HEK293 (cell line): Measurements from ENCODE around the gene NFE2L1.

Experiments
- BCL11A ChIP-seq: fragments of 450-650 bp; formaldehyde crosslinking; IDR thresholded peaks from 2 replicates; pipeline ENCODE4 v1.5.1; 2016; ENCODE audit warnings: low read depth, missing biosample characterization, missing genetic modification characterization
- CTCF ChIP-seq: fragments of 450-650 bp; formaldehyde crosslinking; IDR thresholded peaks from 2 replicates; pipeline ENCODE4 v1.5.1; 2016; ENCODE audit warnings: missing biosample characterization, missing genetic modification characterization
- EGR2 ChIP-seq: fragments of 450-650 bp; formaldehyde crosslinking; IDR thresholded peaks from 2 replicates; pipeline ENCODE4 v1.5.1; 2016; ENCODE audit warnings: low read depth, missing biosample characterization, missing genetic modification characterization
- KLF10 ChIP-seq: fragments of 450-650 bp; IDR thresholded peaks from 2 replicates; pipeline ENCODE4 v1.5.1; 2018; ENCODE audit warnings: missing biosample characterization, mild to moderate bottlenecking, missing genetic modification characterization
- KLF8 ChIP-seq: fragments of 450-650 bp; formaldehyde crosslinking; IDR thresholded peaks from 2 replicates; pipeline ENCODE4 v1.5.1; 2016; ENCODE audit warnings: missing biosample characterization, missing genetic modification characterization
- PRDM10 ChIP-seq: fragments of 450-650 bp; formaldehyde crosslinking; IDR thresholded peaks from 2 replicates; pipeline ENCODE4 v1.5.1; 2016; ENCODE audit warnings: missing biosample characterization, missing genetic modification characterization
- ZBTB8A ChIP-seq: fragments of 450-650 bp; formaldehyde crosslinking; IDR thresholded peaks from 2 replicates; pipeline ENCODE4 v1.5.1; 2016; ENCODE audit warnings: missing biosample characterization, missing genetic modification characterization
- ZFHX2 ChIP-seq: fragments of 450-650 bp; formaldehyde crosslinking; conservative IDR thresholded peaks from 2 replicates; pipeline ENCODE4 v1.5.1; 2016; ENCODE audit warnings: missing biosample characterization, missing genetic modification characterization
- ZNF157 ChIP-seq: fragments of 450-650 bp; formaldehyde crosslinking; IDR thresholded peaks from 2 replicates; pipeline ENCODE4 v1.5.1; 2016; ENCODE audit warnings: missing biosample characterization, missing genetic modification characterization
- ZNF18 ChIP-seq: fragments of 450-650 bp; formaldehyde crosslinking; IDR thresholded peaks from 2 replicates; pipeline ENCODE4 v1.5.1; 2016; ENCODE audit warnings: missing biosample characterization, missing genetic modification characterization
- ZNF302 ChIP-seq: fragments of 450-650 bp; formaldehyde crosslinking; IDR thresholded peaks from 2 replicates; pipeline ENCODE4 v1.5.1; 2016; ENCODE audit warnings: missing biosample characterization, missing genetic modification characterization, low read depth
- ZNF324 ChIP-seq: fragments of 450-650 bp; formaldehyde crosslinking; IDR thresholded peaks from 2 replicates; pipeline ENCODE4 v1.5.1; 2016; ENCODE audit warnings: missing biosample characterization, missing genetic modification characterization
- ZNF350 ChIP-seq: fragments of 450-650 bp; formaldehyde crosslinking; IDR thresholded peaks from 2 replicates; pipeline ENCODE4 v1.5.0; 2017; ENCODE audit warnings: missing biosample characterization, mild to moderate bottlenecking, missing genetic modification characterization
- ZNF404 ChIP-seq: fragments of 450-650 bp; formaldehyde crosslinking; IDR thresholded peaks from 2 replicates; pipeline ENCODE4 v1.5.1; 2017; ENCODE audit warnings: missing biosample characterization, missing genetic modification characterization
- ZNF621 ChIP-seq: fragments of 450-650 bp; formaldehyde crosslinking; IDR thresholded peaks from 2 replicates; pipeline ENCODE4 v1.5.1; 2017; ENCODE audit warnings: missing biosample characterization, missing genetic modification characterization
- ZNF768 ChIP-seq: fragments of 450-650 bp; formaldehyde crosslinking; IDR thresholded peaks from 2 replicates; pipeline ENCODE4 v1.5.1; 2018; ENCODE audit warnings: missing biosample characterization, mild to moderate bottlenecking, missing genetic modification characterization
- ZXDB ChIP-seq: fragments of 450-650 bp; formaldehyde crosslinking; IDR thresholded peaks from 2 replicates; pipeline ENCODE4 v1.5.1; 2016; ENCODE audit warnings: missing biosample characterization, missing genetic modification characterization
- TF ChIP-seq, protein P1 (sequence below): fragments of 450-650 bp; formaldehyde crosslinking; IDR thresholded peaks from 2 replicates; pipeline ENCODE4 v1.5.1; 2016; ENCODE audit warnings: missing biosample characterization, missing genetic modification characterization

Gene NFE2L1

DNA sequence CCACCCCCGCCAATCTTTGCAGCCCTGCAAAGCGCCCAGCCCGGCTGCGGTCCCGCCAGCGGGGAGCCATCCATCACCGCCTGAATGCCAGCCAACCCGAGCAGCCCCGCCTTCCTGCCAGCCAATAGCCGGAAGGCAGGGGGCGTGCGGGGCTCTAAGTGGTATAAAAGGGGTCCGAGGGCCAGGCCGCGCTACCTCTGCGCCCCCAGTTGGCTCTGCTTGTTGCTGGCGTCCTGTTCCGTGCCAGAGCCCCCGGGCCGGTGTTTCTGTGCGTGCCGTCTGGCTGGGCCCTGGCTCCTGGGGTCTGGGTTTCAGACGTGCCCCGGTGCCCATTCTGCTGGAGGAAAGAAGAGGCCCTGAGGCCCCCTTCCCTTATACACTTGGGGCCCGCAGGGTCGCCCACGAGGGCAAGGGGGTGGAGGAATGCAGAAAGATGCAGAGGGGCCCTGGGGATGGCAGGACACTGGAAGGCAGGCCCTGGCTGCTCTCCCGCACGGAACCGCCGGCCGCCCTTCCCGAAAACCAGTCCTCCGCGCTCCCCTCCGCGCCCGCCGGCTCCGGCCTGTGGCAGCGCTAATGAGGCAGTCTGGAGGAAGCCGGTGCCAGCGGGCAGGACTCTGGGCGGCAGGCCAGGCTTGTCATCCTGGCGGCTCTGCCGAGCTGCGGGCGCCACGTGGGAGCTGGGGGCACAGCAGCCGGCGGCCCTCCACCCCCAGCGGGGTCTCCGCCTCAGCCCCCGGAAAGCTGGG, 24.6 kb upstream of the NFE2L1 start (continued):
- peak; percentile 84 for TF ChIP-seq PRDM10 (tag by site-specific recombination)
- TF ChIP-seq ZNF404 (tag by site-specific recombination), result no peak
- TF ChIP-seq ZNF18, result 0 out of 2 replicates have a peak, but pooled peaks have one; percentile 20
- TF ChIP-seq ZFHX2 (tag by site-specific recombination), result peak; percentile 48
- peak; percentile 83 for TF ChIP-seq KLF10 (tag by site-specific recombination)
- TF ChIP-seq, protein P1, sequence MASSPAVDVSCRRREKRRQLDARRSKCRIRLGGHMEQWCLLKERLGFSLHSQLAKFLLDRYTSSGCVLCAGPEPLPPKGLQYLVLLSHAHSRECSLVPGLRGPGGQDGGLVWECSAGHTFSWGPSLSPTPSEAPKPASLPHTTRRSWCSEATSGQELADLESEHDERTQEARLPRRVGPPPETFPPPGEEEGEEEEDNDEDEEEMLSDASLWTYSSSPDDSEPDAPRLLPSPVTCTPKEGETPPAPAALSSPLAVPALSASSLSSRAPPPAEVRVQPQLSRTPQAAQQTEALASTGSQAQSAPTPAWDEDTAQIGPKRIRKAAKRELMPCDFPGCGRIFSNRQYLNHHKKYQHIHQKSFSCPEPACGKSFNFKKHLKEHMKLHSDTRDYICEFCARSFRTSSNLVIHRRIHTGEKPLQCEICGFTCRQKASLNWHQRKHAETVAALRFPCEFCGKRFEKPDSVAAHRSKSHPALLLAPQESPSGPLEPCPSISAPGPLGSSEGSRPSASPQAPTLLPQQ (tag by site-specific recombination), result peak; percentile 18
- 0 out of 2 replicates have a peak, but pooled peaks have one; percentile 71 for TF ChIP-seq KLF8 (tag by site-specific recombination)
- TF ChIP-seq ZBTB8A (tag by site-specific recombination), result peak; percentile 72
- peak; percentile 21 for TF ChIP-seq EGR2 (tag by site-specific recombination)
- TF ChIP-seq CTCF (tag by site-specific recombination), result peak; percentile 84
- TF ChIP-seq ZXDB, result peak; percentile 59
- no peak for TF ChIP-seq ZNF621 (tag by site-specific recombination)
- no peak for TF ChIP-seq ZNF768 (tag by site-specific recombination)
- TF ChIP-seq ZNF157 (tag by site-specific recombination), result 0 out of 2 replicates have a peak, but pooled peaks have one; percentile 35
- no peak; the same call in 1 of the 2 replicates for TF ChIP-seq ZNF324 (tag by site-specific recombination)
- TF ChIP-seq ZNF350 (tag by site-specific recombination), result no peak
- peak; percentile 61 for TF ChIP-seq BCL11A (tag by site-specific recombination)
- TF ChIP-seq ZNF302 (tag by site-specific recombination), result no peak
- TF ChIP-seq, all 188 proteins: peak for 51
